Measurements from ENCODE around the gene EHD2.
A peak's percentile ranks its signal among the peaks of the same experiment; 100 is the strongest.
"Not testable (repeated sequence)": the region's sequence is repeated elsewhere in the genome, so short reads cannot be mapped to it uniquely, and the experiment has no call there.

Gene EHD2

DNA sequence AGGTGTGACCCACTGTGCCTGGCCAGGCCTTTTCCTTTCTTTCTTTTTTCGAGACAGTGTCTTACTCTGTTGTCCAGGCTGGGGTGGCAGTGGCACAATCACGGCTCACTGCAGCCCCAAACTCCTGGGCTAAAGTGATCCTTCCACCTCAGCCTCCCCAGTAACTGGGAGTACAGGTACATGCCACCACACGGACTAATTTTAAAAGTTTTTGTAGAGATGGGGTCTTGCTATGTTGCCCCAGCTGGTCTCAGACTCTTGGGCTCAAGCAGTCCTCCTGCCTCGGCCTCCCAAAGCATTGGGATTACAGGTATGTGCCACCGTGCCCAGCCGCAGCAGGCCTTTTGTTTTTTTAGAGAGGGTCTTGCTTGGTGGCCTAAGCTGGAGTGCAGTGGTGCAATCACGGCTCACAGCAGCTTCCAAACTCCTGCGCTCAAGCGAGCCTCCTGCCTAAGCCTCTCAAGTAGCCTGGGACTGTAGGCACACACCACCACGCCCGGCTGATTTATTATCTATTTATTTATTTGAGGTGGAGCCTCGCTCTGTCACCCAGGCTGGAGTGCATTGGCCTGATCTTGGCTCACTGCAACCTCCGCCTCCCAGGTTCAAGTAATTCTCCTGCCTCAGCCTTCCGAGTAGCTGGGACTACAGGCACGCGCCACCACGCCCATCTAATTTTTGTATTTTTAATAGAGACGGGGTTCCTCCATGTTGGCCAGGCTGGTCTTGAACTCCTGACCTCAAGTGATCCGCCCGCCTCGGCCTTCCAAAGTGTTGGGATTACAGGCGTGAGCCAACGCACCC is 64.2 kb downstream of the EHD2 start:
- DNase-seq = not testable (repeated sequence)

DNA sequence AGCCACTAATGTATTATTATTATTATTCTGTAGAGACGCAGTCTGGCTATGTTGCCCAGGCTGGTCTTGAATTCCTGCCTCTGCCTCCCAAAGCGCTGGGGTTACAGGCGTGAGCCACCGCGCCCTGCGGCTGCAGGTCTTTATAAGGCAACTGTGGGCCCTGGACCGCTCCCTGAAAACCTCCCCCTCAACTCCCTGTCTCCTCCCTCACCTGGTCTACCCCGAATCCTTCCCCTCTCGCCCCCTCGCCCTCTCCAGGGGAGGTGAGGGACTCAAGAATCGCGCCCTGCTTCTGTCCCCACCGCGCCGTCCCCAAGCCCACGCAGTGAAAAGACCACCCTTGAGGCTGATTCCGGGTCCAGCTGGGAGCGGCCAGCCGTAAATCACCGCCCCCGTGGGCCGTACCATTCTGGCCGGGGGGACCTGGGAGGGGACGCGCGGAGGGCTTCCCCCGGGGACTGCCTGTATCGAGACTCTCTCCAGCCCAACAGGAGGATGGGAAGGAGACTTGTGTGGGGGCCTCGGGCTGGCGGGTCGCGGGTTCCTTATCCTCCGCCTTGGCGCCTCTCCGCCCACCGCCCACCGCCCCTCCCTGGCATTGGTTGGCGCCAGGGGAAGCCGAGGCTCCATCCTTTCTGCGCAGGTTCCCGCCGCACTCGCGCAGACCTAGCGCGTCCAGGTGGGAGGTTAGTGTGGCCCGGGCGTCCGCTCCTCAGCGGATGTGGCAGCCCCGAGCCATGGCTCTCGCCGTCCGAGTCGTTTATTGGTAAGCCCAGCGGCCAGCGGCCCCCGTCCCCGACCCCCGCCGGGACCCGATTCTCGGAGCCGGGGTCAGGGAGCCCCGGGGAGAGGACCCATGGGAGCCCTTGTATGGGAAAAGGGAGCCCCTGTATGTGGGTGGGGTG is 65.1 kb downstream of the EHD2 start, which contains the start of gene SELENOW:
TSS of gene SELENOW (plus strand) at position 655 of the 905 bp plus-strand sequence. CDS start at position 738, 83 bp downstream.
- peak; percentile 70 for DNase-seq

DNA sequence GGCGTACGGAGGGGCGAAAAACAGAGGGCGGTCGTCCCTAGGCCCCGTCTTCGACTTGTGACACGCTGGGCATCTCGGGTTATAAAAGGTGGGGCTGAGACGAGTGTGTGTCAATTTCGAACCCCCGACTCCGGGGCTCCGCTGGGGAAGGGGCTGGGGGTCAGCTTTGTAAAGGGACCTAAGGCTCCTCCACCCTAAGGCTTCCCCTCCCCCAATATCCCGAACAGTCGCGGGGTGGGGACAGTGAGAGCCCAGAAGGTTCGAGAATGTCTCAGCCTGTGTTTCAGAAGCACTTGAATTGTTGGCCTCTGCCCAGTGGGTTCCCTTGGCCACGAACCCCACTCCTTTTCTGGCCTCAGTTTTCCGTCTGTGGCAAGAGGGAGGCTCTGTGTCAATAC is 65.7 kb downstream of the EHD2 start:
- DNase-seq = peak; percentile 14

DNA sequence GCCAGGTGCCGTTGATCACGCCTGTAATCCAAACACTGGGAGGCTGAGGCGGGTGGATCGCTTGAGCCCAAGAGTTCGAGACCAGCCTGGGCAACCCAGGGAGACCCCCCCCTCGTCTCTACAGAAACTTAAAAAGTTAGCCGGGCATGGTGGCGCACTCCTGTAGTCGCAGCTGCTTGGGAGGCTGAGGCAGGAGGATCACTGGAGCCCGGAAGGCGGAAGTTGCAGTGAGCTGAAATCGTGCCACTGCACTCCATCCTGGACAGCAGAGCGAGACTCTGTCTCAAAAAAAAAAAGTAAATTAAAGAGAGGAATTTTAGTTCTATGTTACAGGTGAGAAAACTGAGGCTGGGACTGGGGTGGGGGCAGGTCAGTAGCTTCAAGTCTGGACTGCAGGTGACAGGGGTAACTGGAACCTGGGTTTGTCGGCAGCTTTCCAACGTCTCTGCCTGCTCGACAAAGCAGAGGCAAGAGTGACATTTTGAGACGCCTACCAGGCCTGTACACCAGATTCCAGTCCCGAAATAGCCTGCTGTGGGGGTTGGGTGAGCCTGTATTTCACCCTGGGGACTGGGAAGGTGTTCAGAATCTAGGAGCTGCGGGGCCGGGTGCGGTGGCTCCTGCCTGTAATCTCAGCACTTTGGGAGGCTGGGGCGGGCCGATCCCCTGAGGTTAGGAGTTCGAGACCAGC is 66.4 kb downstream of the EHD2 start:
- DNase-seq = no peak

DNA sequence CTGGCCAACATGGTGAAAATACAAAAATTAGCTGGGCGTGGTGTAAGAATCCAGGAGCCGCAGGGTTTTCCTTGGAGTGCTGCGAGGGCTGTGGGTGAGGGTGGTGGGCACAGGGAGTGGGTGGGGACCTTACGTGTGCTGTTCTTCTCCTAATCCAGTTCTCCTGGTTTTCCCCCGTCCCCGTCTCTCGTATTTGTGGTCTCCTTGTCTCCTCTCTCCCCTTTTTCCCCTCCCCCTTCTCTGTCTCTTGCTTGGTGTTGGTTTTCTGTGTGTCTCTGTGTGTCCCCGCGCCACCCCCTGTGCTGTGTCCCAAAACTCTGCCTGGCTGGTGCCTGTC is 67.0 kb downstream of the EHD2 start:
- DNase-seq = no peak

DNA sequence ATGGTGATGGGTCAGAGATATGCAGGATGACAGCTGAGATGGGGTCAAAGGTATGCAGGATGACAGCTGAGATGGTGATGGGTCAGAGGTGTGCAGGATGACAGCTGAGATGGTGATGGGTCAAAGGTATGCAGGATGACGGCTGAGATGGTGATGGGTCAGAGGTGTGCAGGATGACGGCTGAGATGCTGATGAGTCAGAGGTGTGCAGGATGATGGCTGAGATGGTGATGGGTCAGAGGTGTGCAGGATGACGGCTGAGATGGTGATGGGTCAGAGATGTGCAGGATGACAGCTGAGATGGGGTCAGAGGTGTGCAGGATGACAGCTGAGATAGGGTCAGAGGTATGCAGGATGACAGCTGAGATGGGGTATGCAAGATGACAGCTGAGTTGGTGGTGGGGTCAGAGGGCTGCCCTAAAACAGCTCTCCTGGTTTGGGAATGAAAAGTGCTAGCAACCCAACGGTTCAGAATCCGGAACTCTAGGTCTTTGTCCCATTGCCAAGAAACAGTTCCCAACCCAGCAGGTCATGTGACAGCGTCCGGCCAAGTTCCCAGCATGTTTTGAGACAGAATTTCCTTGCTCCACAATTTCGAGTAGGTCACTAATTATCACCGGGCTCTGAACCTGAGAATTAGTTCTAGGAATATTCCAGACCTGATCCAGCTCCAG is 68.5 kb downstream of the EHD2 start:
- DNase-seq = no peak

DNA sequence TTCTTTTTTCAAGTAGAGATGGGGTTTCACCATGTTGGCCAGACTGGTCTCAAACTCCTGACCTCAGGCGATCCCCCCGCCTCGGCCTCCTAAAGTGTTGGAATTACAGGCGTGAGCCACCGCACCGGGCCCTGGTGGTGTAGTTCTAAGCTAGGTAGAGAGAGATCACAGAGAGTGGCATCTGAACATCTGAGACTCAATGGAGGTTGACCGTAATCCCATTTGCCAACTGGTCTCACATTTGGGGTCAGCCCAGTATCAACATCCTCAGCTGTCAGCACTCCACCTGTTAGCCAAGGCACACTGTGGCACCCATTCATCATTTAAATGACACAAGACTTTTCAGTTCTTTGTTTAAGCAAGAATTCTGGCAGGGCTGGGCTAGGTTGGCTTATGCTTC is 73.3 kb downstream of the EHD2 start:
- DNase-seq = no peak

DNA sequence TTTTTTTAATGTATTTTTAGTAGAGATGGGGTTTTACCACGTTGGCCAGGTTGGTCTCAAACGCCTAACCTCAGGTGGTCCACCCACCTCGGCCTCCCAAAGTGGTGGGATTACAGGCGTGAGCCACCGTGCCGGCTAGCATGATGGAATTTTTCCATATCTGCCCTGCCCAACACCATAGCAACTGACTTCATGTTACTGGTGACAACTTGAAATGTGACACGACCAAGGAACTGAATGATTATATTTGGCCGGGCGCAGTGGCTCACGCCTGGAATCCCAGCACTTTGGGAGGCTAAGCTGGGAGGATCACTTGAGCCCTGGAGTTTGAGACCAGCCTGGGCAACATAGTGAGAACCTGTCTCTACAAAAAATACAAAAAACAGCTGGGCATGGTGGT is 74.1 kb downstream of the EHD2 start:
- DNase-seq = not testable (repeated sequence)

DNA sequence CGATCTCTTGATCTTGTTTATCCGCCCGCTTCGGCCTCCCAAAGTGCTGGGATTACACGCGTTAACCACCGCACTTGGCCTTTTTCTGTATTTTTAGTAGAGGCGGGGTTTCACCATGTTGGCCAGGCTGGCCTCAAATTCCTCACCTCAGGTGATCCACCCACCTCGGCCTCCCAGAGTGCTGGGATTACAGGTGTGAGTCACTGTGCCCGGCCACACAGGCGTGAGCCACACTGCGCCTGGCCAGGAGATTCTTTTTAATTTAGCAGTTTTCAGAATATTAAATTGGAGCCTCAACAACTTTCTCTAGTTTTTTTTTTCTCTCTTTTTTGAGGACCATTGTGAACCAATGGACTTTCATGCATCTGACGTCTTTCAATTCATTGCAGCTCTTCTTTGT is 76.6 kb downstream of the EHD2 start:
- not testable (repeated sequence) for DNase-seq

DNA sequence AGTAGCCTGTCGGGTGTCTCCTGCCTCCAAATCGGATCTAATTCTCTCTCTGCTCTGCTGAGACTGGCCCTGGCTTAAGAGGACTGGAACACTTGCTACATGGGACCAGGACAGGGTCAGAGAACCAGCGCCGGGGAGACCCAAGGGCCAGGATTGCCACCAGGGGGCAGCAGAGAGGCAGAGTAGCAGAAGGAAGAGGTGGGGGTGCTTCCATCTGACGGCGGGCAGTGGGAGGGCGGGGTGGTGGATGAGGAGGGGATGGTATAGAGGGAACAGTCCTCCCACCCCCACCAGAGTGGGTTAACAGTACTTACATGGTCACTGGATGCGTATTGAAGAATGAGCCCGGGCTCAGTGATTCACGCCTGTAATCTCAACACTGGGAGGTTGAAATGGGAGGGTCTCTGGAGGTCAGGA is 77.2 kb downstream of the EHD2 start:
- DNase-seq = peak; percentile 88

DNA sequence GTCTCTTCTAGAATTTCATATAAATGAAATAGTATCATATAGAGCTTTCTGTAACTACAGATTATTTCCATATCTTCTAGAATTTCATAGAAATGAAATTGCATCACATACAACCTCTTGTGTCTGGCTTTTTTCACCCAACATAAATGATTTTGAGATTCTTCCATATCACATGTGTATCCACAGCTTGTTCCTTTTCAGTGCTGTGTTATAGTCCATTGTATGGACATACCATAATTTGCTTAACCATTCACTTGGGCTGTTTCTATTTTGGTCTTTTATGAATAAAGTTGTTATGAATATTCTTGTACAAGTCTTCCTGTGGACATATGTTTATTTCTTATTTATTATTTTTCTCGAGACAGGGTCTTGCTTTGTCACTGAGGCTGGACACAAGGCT is 79.4 kb downstream of the EHD2 start:
- DNase-seq = no peak

All from activated CD4-positive, alpha-beta T cell treated with anti-CD3 and anti-CD28 coated beads, Interleukin-2, amount 50 U/mL, for 1 hour (primary cell).